Kidney (tissue), 14 donors: ENCODE results near the gene C16orf90. TPM values are rescaled to one million over a fixed set of nuclear protein-coding genes. Genes with fewer than 3 reads are reported as not detected.
A peak's percentile ranks its signal among the peaks of the same experiment; 100 is the strongest.

Source experiments
- DNase-seq, 5 donors: peaks; one replicate each; pipeline ENCODE4 v3.0.0-alpha.2; 2013 to 2020
- FAIRE-seq: peaks from 2 replicates; lab custom pipeline; 2012; peaks lifted over from hg19 to GRCh38; lab: Jason Lieb, UNC
- H3K27ac ChIP-seq, 2 donors: one replicate each; pipeline ENCODE4 v1.7.0; 2013; ENCODE audit warnings: low read depth in 2 of 2, low read length in 2 of 2, inconsistent platforms in 1 of 2
- H3K27me3 ChIP-seq: one replicate; pipeline ENCODE4 v1.7.1; 2013; ENCODE audit warnings: low read length, inconsistent platforms; ENCODE audit not compliant: control insufficient read depth, insufficient read depth
- H3K36me3 ChIP-seq, 3 donors: one replicate each; pipeline versions ENCODE4 v1.7.0 to v1.7.1; 2013; ENCODE audit warnings: low read length in 3 of 3, control low read depth in 1 of 3, inconsistent platforms in 1 of 3; ENCODE audit not compliant: insufficient read depth in 3 of 3, control insufficient read depth in 2 of 3
- H3K4me1 ChIP-seq, 3 donors: one replicate each; pipeline versions ENCODE4 v1.7.0 to v1.7.1; 2013; ENCODE audit warnings: low read length in 3 of 3, inconsistent platforms in 1 of 3, low read depth in 1 of 3; ENCODE audit not compliant: control insufficient read depth in 2 of 3, insufficient read depth in 2 of 3
- H3K4me3 ChIP-seq, 3 donors: one replicate each; pipeline versions ENCODE4 v1.7.0 to v1.8.1; 2013; ENCODE audit warnings: low read length in 3 of 3, control low read depth in 1 of 3, inconsistent platforms in 1 of 3
- H3K9ac ChIP-seq, 3 donors: one replicate each; pipeline versions ENCODE4 v1.7.0 to v1.7.1; 2013; ENCODE audit warnings: low read length in 3 of 3, control low read depth in 1 of 3, inconsistent platforms in 1 of 3
- H3K9me3 ChIP-seq, 3 donors: one replicate each; pipeline versions ENCODE4 v1.7.0 to v1.7.1; 2013; ENCODE audit warnings: low read length in 3 of 3, control low read depth in 1 of 3, inconsistent platforms in 1 of 3; ENCODE audit not compliant: control insufficient read depth in 2 of 3, insufficient read depth in 1 of 3
- intact Hi-C: fragments of 100-400 bp; cut with DNase I; formaldehyde crosslinking; loops from one replicate; pipeline ENCODE4 v1.11.1; 2022
- polyA plus RNA-seq: library from polyadenylated mRNA; stranded (reverse); fragments of 350-450 nt; fragmentation: Illumina TruSeq; extraction: RNeasy Lipid Tissue Mini Kit (QIAGEN cat#74804); gene quantifications from one replicate; pipeline ENCODE4 v1.2.3, GENCODE V29; 2014; ENCODE audit warnings: low read depth, low replicate concordance; ENCODE audit not compliant: insufficient read depth
- total RNA-seq: library from RNA; stranded (reverse); fragmentation: NEBNext Ultra II Directional; extraction: Animal tissue kit (Norgen Biotek cat#: 25700); gene quantifications from one replicate; pipeline ENCODE4 v1.2.1, GENCODE V29; 2021
- TF ChIP-seq, protein P1 (sequence below): IDR thresholded peaks from 3 replicates; pipeline ENCODE4 v1.5.1; 2012; ENCODE audit warnings: mild to moderate bottlenecking, moderate library complexity, borderline replicate concordance; ENCODE audit not compliant: insufficient read depth; ENCODE audit errors: extremely low read depth
- donor health status: control.
- donor health status: control.
- donor health status: control.
- donor health status: control.
- donor health status: control.
- donor health status: DM: yes; HTN: yes; CAD: no.
- donor health status: Normal renal cell carcinoma (clear cell type).

Gene C16orf90
- total and polyA plus RNA-seq, 2 donors from 2014 or later, result not detected

DNA sequence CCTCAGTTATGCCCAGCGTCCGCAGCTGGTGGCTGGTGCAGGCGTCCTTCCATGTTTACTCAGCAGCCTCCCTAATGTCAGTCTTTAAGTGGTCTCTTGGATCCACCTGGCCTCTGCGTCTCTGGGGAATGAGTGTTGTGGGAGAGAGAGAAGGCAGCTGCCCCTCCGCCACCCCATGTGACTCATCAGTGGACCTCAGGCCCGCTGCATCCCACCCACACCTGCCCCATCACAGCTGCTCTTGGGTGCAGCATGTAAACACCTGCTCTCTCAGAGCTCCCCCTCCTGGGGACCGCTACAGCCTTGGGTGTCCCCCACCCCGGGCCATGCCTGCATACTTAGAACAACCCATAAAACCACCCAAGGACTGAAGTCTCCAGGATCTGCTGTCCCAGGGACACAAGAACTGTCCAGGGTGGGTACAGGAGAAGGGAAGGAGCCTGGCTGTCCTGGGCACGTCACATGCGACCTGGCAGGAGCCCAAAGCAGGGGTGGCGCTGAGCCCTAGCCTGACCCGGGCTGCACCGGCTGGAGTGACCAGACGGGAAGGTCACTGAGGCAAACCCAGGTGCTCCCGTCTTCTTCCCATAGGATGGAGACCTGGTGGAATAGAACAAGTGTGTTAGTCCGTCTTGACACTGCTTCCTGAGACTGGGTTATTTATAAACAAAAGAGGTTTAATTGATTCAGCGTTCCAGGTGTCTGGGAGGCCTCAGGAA lies 4.2 kb downstream of the C16orf90 start:
- peak in 1 of 5 donors; percentile 52 for DNase-seq
- Histone ChIP-seq H3K27ac (no peak overlapping the region), H3K9me3 (no peaks in the 10 kb centered on the region), H3K9ac (no peak overlapping the region), H3K36me3 (peaks cover 0 to 4% (median 0%) of the 10 kb centered on the region in 3 donors), H3K27me3 (no peaks in the 10 kb centered on the region), H3K4me1 (peaks cover 0 to 3% (median 0%) of the 10 kb centered on the region in 3 donors), H3K4me3 (no peak overlapping the region)
- no peak for FAIRE-seq
- intact Hi-C loops, result no loop called here
- TF ChIP-seq, protein P1, sequence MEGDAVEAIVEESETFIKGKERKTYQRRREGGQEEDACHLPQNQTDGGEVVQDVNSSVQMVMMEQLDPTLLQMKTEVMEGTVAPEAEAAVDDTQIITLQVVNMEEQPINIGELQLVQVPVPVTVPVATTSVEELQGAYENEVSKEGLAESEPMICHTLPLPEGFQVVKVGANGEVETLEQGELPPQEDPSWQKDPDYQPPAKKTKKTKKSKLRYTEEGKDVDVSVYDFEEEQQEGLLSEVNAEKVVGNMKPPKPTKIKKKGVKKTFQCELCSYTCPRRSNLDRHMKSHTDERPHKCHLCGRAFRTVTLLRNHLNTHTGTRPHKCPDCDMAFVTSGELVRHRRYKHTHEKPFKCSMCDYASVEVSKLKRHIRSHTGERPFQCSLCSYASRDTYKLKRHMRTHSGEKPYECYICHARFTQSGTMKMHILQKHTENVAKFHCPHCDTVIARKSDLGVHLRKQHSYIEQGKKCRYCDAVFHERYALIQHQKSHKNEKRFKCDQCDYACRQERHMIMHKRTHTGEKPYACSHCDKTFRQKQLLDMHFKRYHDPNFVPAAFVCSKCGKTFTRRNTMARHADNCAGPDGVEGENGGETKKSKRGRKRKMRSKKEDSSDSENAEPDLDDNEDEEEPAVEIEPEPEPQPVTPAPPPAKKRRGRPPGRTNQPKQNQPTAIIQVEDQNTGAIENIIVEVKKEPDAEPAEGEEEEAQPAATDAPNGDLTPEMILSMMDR, result no peak

DNA sequence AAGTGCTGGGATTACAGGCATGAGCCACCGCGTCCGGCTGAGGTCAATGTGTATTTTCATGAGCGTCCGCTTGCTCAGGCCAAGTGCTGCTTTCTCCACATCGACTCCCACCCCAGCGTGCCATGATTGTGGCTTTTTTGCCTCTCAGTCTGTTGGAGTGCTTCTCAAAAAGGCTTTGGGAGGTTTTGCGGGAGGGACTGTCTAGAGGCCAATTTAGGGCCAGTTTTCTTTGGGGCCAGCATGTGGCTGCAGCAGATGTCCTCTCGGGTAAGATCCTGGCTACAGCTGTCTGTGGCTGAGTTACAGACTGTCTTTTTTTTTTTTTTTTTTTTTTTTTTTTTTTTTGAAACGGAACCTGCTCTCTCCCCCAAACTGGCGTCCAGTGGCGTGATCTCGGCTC lies 6.5 kb downstream of the C16orf90 start:
- DNase-seq, result no peak
- Histone ChIP-seq H3K36me3 (peaks cover 0 to 26% (median 11%) of the 10 kb centered on the region in 3 donors), H3K27ac (no peak overlapping the region), H3K9ac (no peak overlapping the region), H3K27me3 (no peaks in the 10 kb centered on the region), H3K4me1 (peaks cover 0 to 3% (median 0%) of the 10 kb centered on the region in 3 donors), H3K9me3 (no peaks in the 10 kb centered on the region), H3K4me3 (no peak overlapping the region)
- no peak for FAIRE-seq
- intact Hi-C loops, result no loop called here
- TF ChIP-seq, protein P1, result no peak

DNA sequence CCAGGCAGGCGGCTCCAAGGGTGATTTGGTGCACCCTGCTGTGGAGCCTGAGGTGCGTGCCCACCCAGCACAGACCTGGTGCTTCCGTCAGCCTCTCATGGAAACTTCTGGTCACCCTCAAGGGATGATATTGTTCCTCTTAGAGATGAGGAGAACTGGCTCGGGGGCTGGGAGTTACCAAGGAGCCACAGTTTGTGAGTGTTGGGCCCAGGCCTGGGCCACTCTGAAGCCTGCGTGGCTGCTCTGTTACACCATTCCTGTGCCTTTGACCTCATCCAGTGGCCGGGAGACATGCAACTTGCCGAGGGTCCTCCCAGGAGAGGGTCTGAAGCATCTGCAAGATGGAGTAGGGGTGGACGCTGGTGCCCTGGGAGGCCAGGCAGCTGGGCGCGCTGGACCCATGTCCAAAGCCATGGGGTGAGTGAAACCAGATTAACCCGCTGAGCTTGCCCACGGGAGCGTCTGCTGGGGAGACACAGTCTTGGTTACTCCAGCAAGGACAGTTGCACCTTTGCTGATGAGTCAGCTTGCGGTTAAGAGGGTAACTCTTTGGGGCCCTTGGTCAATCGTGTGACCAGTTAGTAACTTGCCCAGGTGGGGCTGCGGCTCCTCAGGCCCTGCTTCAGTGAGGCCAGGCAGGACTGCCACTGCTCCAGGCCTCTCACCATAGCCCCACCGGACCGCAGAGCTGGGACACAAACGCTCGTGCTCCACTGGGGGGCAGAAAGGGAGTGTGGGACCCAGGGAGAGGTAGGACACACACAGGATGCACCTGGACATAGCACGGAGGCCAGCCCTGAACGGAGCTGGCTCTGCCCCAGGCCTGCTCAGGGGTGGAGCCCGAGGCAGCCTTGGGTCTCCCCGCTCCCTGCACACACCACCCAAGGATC lies 7.5 kb downstream of the C16orf90 start:
- Histone ChIP-seq H3K9ac (no peak overlapping the region), H3K27ac (no peak overlapping the region), H3K9me3 (no peaks in the 10 kb centered on the region), H3K36me3 (peaks cover 3 to 37% (median 20%) of the 10 kb centered on the region in 3 donors), H3K4me1 (peaks cover 0 to 3% (median 0%) of the 10 kb centered on the region in 3 donors), H3K4me3 (no peak overlapping the region), H3K27me3 (no peaks in the 10 kb centered on the region)
- FAIRE-seq (no peak), DNase-seq (peak in 1 of 5 donors; percentile 57)
- intact Hi-C loops, result no loop called here
- TF ChIP-seq, protein P1, result no peak
